Ovary (tissue), 3 donors: ENCODE measurements around the gene MBNL1.

Experiments used
- EP300 ChIP-seq: sonication (generic); formaldehyde crosslinking; IDR thresholded peaks from one replicate; pipeline ENCODE4 v1.6.1; 2017; ENCODE audit warnings: antibody characterized with exemption
- POLR2A ChIP-seq: fragments of 450-650 bp; IDR thresholded peaks from one replicate; pipeline ENCODE4 v1.6.1; 2017; ENCODE audit warnings: antibody characterized with exemption, mild to moderate bottlenecking, moderate library complexity
- TF ChIP-seq, protein P1 (sequence below), 3 donors: fragments of 450-650 bp in 2 of 3; fragments of 200-600 bp in 1 of 3; IDR thresholded peaks; one replicate each; pipeline versions ENCODE4 v1.5.1 to v1.8.0; 2016 to 2022; ENCODE audit warnings: antibody characterized with exemption in 3 of 3, mild to moderate bottlenecking in 1 of 3
- donor health status: DM: no; HTN: no; CAD: no.

GRCh38 chr3:152399374-152399773 is 130.6 kb downstream of the MBNL1 start:
- TF ChIP-seq, protein P1, sequence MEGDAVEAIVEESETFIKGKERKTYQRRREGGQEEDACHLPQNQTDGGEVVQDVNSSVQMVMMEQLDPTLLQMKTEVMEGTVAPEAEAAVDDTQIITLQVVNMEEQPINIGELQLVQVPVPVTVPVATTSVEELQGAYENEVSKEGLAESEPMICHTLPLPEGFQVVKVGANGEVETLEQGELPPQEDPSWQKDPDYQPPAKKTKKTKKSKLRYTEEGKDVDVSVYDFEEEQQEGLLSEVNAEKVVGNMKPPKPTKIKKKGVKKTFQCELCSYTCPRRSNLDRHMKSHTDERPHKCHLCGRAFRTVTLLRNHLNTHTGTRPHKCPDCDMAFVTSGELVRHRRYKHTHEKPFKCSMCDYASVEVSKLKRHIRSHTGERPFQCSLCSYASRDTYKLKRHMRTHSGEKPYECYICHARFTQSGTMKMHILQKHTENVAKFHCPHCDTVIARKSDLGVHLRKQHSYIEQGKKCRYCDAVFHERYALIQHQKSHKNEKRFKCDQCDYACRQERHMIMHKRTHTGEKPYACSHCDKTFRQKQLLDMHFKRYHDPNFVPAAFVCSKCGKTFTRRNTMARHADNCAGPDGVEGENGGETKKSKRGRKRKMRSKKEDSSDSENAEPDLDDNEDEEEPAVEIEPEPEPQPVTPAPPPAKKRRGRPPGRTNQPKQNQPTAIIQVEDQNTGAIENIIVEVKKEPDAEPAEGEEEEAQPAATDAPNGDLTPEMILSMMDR (IDR thresholded peaks at IDR 0.05), result no peak
- TF ChIP-seq POLR2A (no peak), EP300 (no peak)
